Esophagus squamous epithelium (tissue), 4 donors: ENCODE results near the gene GADD45B.

Experiments used
- POLR2A ChIP-seq, 4 donors: fragments of 450-650 bp; IDR thresholded peaks; one replicate each; pipeline ENCODE4 v1.6.1; 2017; ENCODE audit warnings: antibody characterized with exemption in 4 of 4, mild to moderate bottlenecking in 4 of 4, moderate library complexity in 3 of 4
- TF ChIP-seq, protein P1 (sequence below), 6 experiments: fragments of 450-650 bp in 4 of 6; fragments of 200-600 bp in 2 of 6; sonication (generic) in 2 of 6; IDR thresholded peaks; one replicate each; pipeline ENCODE4 v1.5.1; 2016 to 2019; ENCODE audit warnings: antibody characterized with exemption in 6 of 6, mild to moderate bottlenecking in 4 of 6, moderate library complexity in 4 of 6

DNA sequence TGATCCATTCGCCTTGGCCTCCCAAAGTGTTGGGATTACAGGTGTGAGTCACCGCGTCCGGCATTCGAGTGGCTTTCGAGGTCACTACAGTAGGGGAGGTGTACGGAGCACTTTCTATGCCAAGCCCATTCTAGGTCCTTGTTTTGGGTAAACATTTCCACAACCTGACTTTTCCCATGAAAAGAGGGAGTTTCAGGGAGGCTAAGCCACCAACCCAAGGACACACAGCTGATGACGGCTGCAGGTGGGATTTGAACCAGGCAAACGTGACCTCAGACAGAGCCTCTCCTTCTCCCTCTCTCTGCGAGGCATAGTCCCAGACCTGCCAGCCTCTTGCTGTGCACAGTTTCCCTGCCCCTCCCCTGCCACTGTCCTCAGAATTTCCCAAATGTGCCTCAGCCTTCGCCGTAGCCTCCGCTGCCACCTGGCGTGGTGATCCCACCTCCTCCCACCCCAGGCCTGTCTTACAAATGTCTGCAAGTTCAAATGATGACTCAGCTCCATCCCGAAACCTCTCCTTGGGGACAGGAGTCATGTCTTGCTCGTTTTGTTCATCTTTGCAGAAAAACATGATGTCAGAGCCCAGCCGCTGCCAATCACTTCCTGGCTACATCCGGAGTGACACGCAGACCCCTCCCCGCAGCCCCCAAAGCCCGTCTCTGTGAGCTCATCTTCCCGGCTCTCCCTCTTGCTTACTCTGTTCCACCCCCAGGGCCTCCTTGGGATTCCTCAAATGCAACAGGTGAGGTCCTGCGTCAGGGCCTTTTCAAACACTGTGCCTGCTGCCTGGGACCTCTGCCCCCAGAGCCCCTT lies 6.6 kb upstream of the GADD45B start:
- TF ChIP-seq, protein P1, sequence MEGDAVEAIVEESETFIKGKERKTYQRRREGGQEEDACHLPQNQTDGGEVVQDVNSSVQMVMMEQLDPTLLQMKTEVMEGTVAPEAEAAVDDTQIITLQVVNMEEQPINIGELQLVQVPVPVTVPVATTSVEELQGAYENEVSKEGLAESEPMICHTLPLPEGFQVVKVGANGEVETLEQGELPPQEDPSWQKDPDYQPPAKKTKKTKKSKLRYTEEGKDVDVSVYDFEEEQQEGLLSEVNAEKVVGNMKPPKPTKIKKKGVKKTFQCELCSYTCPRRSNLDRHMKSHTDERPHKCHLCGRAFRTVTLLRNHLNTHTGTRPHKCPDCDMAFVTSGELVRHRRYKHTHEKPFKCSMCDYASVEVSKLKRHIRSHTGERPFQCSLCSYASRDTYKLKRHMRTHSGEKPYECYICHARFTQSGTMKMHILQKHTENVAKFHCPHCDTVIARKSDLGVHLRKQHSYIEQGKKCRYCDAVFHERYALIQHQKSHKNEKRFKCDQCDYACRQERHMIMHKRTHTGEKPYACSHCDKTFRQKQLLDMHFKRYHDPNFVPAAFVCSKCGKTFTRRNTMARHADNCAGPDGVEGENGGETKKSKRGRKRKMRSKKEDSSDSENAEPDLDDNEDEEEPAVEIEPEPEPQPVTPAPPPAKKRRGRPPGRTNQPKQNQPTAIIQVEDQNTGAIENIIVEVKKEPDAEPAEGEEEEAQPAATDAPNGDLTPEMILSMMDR (IDR thresholded peaks at IDR 0.05), result no peak
- no peak for TF ChIP-seq POLR2A (IDR thresholded peaks at IDR 0.05)
